DOHH2 (cell line): ENCODE results near the gene TMPRSS2.

ENCODE experiments used
- CTCF ChIP-seq: fragments of 200-600 bp; sonication (generic); IDR thresholded peaks from one replicate; pipeline ENCODE4 v1.5.1; 2014; ENCODE audit warnings: antibody characterized with exemption, mild to moderate bottlenecking, low read depth, low read length; ENCODE audit not compliant: poor library complexity, severe bottlenecking
- EZH2phosphoT487 ChIP-seq: fragments of 200-600 bp; sonication (generic); IDR thresholded peaks from 2 replicates; pipeline ENCODE4 v1.6.1; 2017; ENCODE audit warnings: borderline replicate concordance, mild to moderate bottlenecking, antibody characterized with exemption, low read length, moderate library complexity, mixed read lengths

DNA sequence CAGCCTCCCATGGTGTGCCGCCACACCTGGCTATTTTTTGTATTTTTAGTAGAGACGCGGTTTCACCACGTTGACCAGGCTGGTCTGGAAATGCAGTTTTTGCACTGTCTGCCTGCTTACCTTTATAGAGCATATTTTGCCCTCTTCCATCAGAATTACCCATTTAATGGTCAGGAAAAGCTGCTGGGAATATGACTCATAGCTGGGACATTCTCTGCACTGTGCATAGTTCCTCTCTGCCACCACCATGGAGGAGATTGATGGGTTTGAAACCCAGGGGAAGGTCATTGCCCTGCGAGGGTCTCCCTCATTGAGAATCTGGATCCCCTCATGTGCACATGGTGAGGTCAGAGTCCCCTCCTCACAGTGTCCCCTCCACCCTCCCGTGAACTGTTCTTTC is 49.8 kb downstream of the TMPRSS2 start:
- TF ChIP-seq CTCF (no peak), EZH2phosphoT487 (no peak)
